T-helper 2 cell treated with Interferon-gamma antibody and Interleukin-4, amounts not matched to agents 5 μg/mL and 100 μg/mL, for 36 hours (primary cell): ENCODE data around the gene SLC23A3.
A peak's percentile ranks its signal among the peaks of the same experiment; 100 is the strongest.
"Not testable (repeated sequence)": the region's sequence is repeated elsewhere in the genome, so short reads cannot be mapped to it uniquely, and the experiment has no call there.

ENCODE experiments used
- DNase-seq: peaks from one replicate; pipeline ENCODE4 v3.0.0; 2021; ENCODE audit warnings: low spot score
- H3K27ac Mint-ChIP-seq: one replicate; pipeline ENCODE4 v1.8.0; 2021; ENCODE audit warnings: mild to moderate bottlenecking, mixed read lengths
- H3K27me3 Mint-ChIP-seq: one replicate; pipeline ENCODE4 v1.8.0; 2021; ENCODE audit warnings: low read depth, mixed read lengths
- H3K36me3 Mint-ChIP-seq: one replicate; pipeline ENCODE4 v1.8.0; 2021; ENCODE audit warnings: low read depth, mixed read lengths
- H3K4me1 Mint-ChIP-seq: one replicate; pipeline ENCODE4 v1.8.0; 2021; ENCODE audit warnings: low read depth, mixed read lengths
- H3K4me3 Mint-ChIP-seq: one replicate; pipeline ENCODE4 v1.8.0; 2022; ENCODE audit warnings: mild to moderate bottlenecking, moderate library complexity, mixed read lengths
- H3K9me3 Mint-ChIP-seq: one replicate; pipeline ENCODE4 v1.8.0; 2021; ENCODE audit warnings: mixed read lengths

The SLC23A3 gene

GRCh38 chr2:219207884-219208740, 38.3 kb upstream of the SLC23A3 start:
- no peaks in the 10 kb centered on the region for H3K27me3 Mint-ChIP-seq
- peaks cover 4% of the 10 kb centered on the region for H3K9me3 Mint-ChIP-seq
- peaks cover 31% of the 10 kb centered on the region for H3K36me3 Mint-ChIP-seq
- H3K4me1 Mint-ChIP-seq: peaks cover 34% of the 10 kb centered on the region
- DNase-seq: no peak
- H3K4me3 Mint-ChIP-seq: peak overlapping the region; percentile 86
- H3K27ac Mint-ChIP-seq: peak overlapping the region; percentile 83

- Mint-ChIP-seq H3K9me3 (peaks cover 4% of the 10 kb centered on the region), H3K27me3 (no peaks in the 10 kb centered on the region), H3K27ac (peak overlapping the region; percentile 83), H3K36me3 (peaks cover 27% of the 10 kb centered on the region), H3K4me1 (peaks cover 34% of the 10 kb centered on the region), H3K4me3 (peak overlapping the region; percentile 86)
- DNase-seq: no peak
These were observed 37.5 kb upstream of the SLC23A3 start for GRCh38 chr2:219207134-219207883.

GRCh38 chr2:219206328-219207133, 36.7 kb upstream of the SLC23A3 start, which contains the start of gene ZFAND2B:
ZFAND2B (plus strand) TSS chr2:219206782; CDS start chr2:219206988, 206 bp downstream.
- H3K4me1 Mint-ChIP-seq: peaks cover 34% of the 10 kb centered on the region
- H3K27me3 Mint-ChIP-seq: no peaks in the 10 kb centered on the region
- H3K4me3 Mint-ChIP-seq: peak within 1 kb of the TSS; percentile 86
- H3K9me3 Mint-ChIP-seq: peaks cover 4% of the 10 kb centered on the region
- H3K36me3 Mint-ChIP-seq: peaks cover 24% of the 10 kb centered on the region
- peak; percentile 96 for DNase-seq
- peak within 1 kb of the TSS; percentile 94 for H3K27ac Mint-ChIP-seq

GRCh38 chr2:219205981-219206327, 36.1 kb upstream of the SLC23A3 start:
- H3K4me1 Mint-ChIP-seq: peaks cover 30% of the 10 kb centered on the region
- H3K9me3 Mint-ChIP-seq: peaks cover 4% of the 10 kb centered on the region
- H3K27me3 Mint-ChIP-seq: no peaks in the 10 kb centered on the region
- H3K27ac Mint-ChIP-seq: peak overlapping the region; percentile 94
- no peak for DNase-seq
- H3K36me3 Mint-ChIP-seq: peaks cover 24% of the 10 kb centered on the region
- peak overlapping the region; percentile 86 for H3K4me3 Mint-ChIP-seq

- DNase-seq: no peak
- Mint-ChIP-seq H3K4me1 (peaks cover 35% of the 10 kb centered on the region), H3K9me3 (peaks cover 4% of the 10 kb centered on the region), H3K27ac (no peak overlapping the region), H3K36me3 (peaks cover 21% of the 10 kb centered on the region), H3K27me3 (no peaks in the 10 kb centered on the region), H3K4me3 (peak overlapping the region; percentile 34)
These were observed 35.3 kb upstream of the SLC23A3 start for GRCh38 chr2:219205165-219205538.

- peaks cover 4% of the 10 kb centered on the region for H3K9me3 Mint-ChIP-seq
- no peak overlapping the region for H3K27ac Mint-ChIP-seq
- no peaks in the 10 kb centered on the region for H3K27me3 Mint-ChIP-seq
- H3K36me3 Mint-ChIP-seq: peaks cover 18% of the 10 kb centered on the region
- H3K4me1 Mint-ChIP-seq: peaks cover 31% of the 10 kb centered on the region
- no peak for DNase-seq
- H3K4me3 Mint-ChIP-seq: no peak overlapping the region
These were observed 34.8 kb upstream of the SLC23A3 start for GRCh38 chr2:219204425-219205164.

GRCh38 chr2:219201331-219201730, 31.5 kb upstream of the SLC23A3 start:
- H3K9me3 Mint-ChIP-seq, DNase-seq, H3K4me3 Mint-ChIP-seq, H3K27ac Mint-ChIP-seq, H3K36me3 Mint-ChIP-seq, H3K27me3 Mint-ChIP-seq, H3K4me1 Mint-ChIP-seq: not testable (repeated sequence)

- not testable (repeated sequence) for DNase-seq
These were observed 30.9 kb upstream of the SLC23A3 start for GRCh38 chr2:219200502-219201326.

GRCh38 chr2:219199470-219200211, 29.8 kb upstream of the SLC23A3 start:
- Mint-ChIP-seq H3K27ac (no peak overlapping the region), H3K27me3 (peaks cover 4% of the 10 kb centered on the region), H3K4me3 (no peak overlapping the region)

More at GRCh38 chr2:219200502-219201326, 30.9 kb upstream of the SLC23A3 start:
- not testable (repeated sequence) for H3K9me3 Mint-ChIP-seq, H3K4me1 Mint-ChIP-seq, H3K36me3 Mint-ChIP-seq, H3K27me3 Mint-ChIP-seq
- Mint-ChIP-seq H3K27ac (peak overlapping the region; percentile 79), H3K4me3 (peak overlapping the region; percentile 54)

GRCh38 chr2:219198974-219199373, 29.1 kb upstream of the SLC23A3 start:
- Mint-ChIP-seq H3K4me1 (peaks cover 5% of the 10 kb centered on the region), H3K4me3 (no peak overlapping the region), H3K27me3 (peaks cover 4% of the 10 kb centered on the region), H3K9me3 (no peaks in the 10 kb centered on the region), H3K27ac (no peak overlapping the region), H3K36me3 (no peaks in the 10 kb centered on the region)
- DNase-seq: no peak

More at GRCh38 chr2:219199470-219200211, 29.8 kb upstream of the SLC23A3 start:
- DNase-seq: no peak
- H3K9me3 Mint-ChIP-seq: peaks cover 4% of the 10 kb centered on the region
- H3K4me1 Mint-ChIP-seq: peaks cover 5% of the 10 kb centered on the region
- peaks cover 2% of the 10 kb centered on the region for H3K36me3 Mint-ChIP-seq

- DNase-seq: no peak
- no peak overlapping the region for H3K4me3 Mint-ChIP-seq
- peaks cover 5% of the 10 kb centered on the region for H3K4me1 Mint-ChIP-seq
- no peaks in the 10 kb centered on the region for H3K9me3 Mint-ChIP-seq
- no peaks in the 10 kb centered on the region for H3K36me3 Mint-ChIP-seq
- H3K27ac Mint-ChIP-seq: no peak overlapping the region
- H3K27me3 Mint-ChIP-seq: peaks cover 4% of the 10 kb centered on the region
These were observed 27.6 kb upstream of the SLC23A3 start for GRCh38 chr2:219197388-219197787.
